Testis (tissue), 3 donors: Measurements from ENCODE around the gene KCNV2. TPM values are rescaled to one million over a fixed set of nuclear protein-coding genes. Genes with fewer than 3 reads are reported as not detected.

ENCODE experiments used
- DNase-seq: peaks from one replicate; pipeline ENCODE4 v3.0.0-alpha.2; 2019
- H3K27ac ChIP-seq, 2 donors: fragments of 200-600 bp; sonication (generic); one replicate each; pipeline ENCODE4 v1.5.1; 2019
- H3K27me3 ChIP-seq: fragments of 200-600 bp; sonication (generic); one replicate; pipeline ENCODE4 v1.5.1; 2019
- H3K36me3 ChIP-seq: fragments of 200-600 bp; sonication (generic); one replicate; pipeline ENCODE4 v1.5.1; 2017; ENCODE audit warnings: low read depth; ENCODE audit errors: missing control alignments
- H3K4me1 ChIP-seq: fragments of 200-600 bp; sonication (generic); one replicate; pipeline ENCODE4 v1.5.1; 2019
- H3K4me3 ChIP-seq, 2 donors: fragments of 200-600 bp; sonication (generic); one replicate each; pipeline ENCODE4 v1.5.1; 2017 to 2019
- H3K9me3 ChIP-seq: fragments of 200-600 bp; sonication (generic); one replicate; pipeline ENCODE4 v1.5.1; 2017
- POLR2A ChIP-seq: fragments of 450-650 bp; IDR thresholded peaks from one replicate; pipeline ENCODE4 v1.6.1; 2017; ENCODE audit warnings: antibody characterized with exemption, mild to moderate bottlenecking, moderate library complexity
- WGBS, 2 donors: methylation state at CpG; one replicate each; pipeline ENCODE4 v1.1.5; 2018; 5-methylcytosine and 5-hydroxymethylcytosine counted together
- intact Hi-C: fragments of 100-400 bp; cut with DNase I; formaldehyde crosslinking; loops from one replicate; pipeline ENCODE4 v1.15.1; 2023; ENCODE audit warnings: low total_unique reads
- polyA plus RNA-seq: library from polyadenylated mRNA; stranded (reverse); fragments of 350-450 nt; fragmentation: Illumina TruSeq; extraction: RNeasy Lipid Tissue Mini Kit (QIAGEN cat#74804); gene quantifications from one replicate; pipeline ENCODE4 v1.2.3, GENCODE V29; 2014; ENCODE audit warnings: low read depth, low replicate concordance; ENCODE audit not compliant: insufficient read depth
- total RNA-seq, 2 donors: library from RNA; depleted of rRNA; stranded (reverse); fragments of >200 nt; gene quantifications; one replicate each; pipeline ENCODE4 v1.2.3, GENCODE V29; 2016
- TF ChIP-seq, protein P1 (sequence below), 3 experiments: fragments of 450-650 bp in 2 of 3; fragments of 200-600 bp in 1 of 3; sonication (generic) in 1 of 3; IDR thresholded peaks; one replicate each; pipeline ENCODE4 v1.5.1; 2016 to 2019; ENCODE audit warnings: antibody characterized with exemption in 3 of 3, mild to moderate bottlenecking in 2 of 3, moderate library complexity in 1 of 3

The KCNV2 gene
- total and polyA plus RNA-seq, 3 donors from 2014 or later: 4.3 to 8.4 (median 4.7) TPM

DNA sequence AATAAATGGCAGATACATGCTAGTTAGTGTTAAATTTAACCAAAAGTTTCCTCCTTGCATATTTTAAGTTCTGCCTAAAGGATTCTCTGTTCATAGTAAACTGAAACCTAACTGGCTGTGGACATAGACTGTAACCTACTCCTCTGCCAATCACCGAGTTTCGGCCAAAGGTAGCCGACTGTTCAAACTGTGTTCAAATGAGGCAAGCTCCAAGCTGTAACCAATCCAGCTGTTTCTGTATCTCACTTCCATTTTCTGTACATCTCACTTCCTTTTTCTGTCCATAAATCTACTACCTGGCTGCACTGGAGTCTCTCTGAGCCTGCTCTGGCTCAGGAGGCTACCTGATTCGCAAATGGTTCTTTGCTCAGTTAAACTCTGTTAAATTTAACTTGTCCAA lies 44.1 kb downstream of the KCNV2 start:
- Histone ChIP-seq H3K9me3 (no peaks in the 10 kb centered on the region), H3K4me1 (peaks cover 20% of the 10 kb centered on the region), H3K27ac (no peak overlapping the region), H3K27me3 (no peaks in the 10 kb centered on the region), H3K4me3 (no peak overlapping the region), H3K36me3 (no peaks in the 10 kb centered on the region)
- TF ChIP-seq, protein P1, sequence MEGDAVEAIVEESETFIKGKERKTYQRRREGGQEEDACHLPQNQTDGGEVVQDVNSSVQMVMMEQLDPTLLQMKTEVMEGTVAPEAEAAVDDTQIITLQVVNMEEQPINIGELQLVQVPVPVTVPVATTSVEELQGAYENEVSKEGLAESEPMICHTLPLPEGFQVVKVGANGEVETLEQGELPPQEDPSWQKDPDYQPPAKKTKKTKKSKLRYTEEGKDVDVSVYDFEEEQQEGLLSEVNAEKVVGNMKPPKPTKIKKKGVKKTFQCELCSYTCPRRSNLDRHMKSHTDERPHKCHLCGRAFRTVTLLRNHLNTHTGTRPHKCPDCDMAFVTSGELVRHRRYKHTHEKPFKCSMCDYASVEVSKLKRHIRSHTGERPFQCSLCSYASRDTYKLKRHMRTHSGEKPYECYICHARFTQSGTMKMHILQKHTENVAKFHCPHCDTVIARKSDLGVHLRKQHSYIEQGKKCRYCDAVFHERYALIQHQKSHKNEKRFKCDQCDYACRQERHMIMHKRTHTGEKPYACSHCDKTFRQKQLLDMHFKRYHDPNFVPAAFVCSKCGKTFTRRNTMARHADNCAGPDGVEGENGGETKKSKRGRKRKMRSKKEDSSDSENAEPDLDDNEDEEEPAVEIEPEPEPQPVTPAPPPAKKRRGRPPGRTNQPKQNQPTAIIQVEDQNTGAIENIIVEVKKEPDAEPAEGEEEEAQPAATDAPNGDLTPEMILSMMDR (IDR thresholded peaks at IDR 0.05): no peak
- TF ChIP-seq POLR2A: no peak
- intact Hi-C loops: no loop called here
- DNase-seq: no peak
- 53 to 83% methylated on average over 4 of the region's 4 CpGs for WGBS, 2 donors

DNA sequence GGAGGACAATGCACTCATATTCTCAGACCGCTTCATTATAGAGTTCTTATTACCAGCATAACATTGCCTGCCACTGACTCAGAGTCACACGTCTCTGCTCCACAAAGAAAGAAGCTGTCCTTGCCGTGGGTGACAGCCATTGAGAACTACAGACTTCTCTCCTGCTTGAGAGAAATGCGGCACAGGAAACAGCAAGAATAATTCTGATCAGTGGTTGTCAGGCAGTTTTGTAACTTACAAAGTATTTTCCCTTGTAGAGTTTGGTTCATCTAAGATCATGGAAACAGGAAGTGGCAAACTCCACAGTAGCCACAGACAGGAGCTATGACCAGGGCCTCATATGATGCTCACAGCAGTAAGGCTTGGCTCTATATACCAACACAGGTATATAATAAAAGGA lies 47.0 kb downstream of the KCNV2 start:
- no peaks in the 10 kb centered on the region for H3K36me3 ChIP-seq
- TF ChIP-seq, protein P1 (IDR thresholded peaks at IDR 0.05): no peak
- TF ChIP-seq POLR2A: no peak

DNA sequence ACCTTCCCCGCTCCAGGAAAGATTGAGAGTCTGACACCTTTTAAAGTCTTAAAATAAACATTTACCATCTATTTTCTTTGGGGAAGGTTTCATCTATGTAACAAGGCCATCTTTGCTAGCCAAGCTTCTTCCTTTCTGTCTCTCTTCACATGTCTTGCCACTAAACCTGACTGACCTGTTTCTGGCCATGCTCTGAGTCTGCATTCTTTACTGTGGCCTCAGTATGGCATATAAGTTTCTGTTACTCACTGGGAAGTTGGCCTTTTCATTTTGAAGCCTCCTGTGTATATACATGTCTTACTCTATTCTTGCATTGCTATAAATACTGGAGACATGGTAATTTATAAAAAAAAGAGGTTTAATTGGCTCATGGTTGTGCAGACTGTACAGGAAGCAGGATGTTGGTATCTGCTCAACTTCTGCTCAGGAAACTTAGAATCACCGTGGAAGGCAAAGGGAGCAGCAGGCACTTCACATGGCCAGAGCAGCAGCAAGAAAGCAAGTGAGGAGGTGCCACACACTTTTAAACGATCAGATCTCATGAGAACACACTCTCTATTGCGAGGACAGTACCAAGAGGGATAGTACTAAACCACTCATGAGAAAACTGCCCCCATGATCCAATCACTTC lies 48.1 kb downstream of the KCNV2 start:
- Histone ChIP-seq H3K9me3 (no peaks in the 10 kb centered on the region), H3K4me1 (peaks cover 7% of the 10 kb centered on the region), H3K36me3 (no peaks in the 10 kb centered on the region), H3K27me3 (no peaks in the 10 kb centered on the region), H3K4me3 (no peak overlapping the region), H3K27ac (no peak overlapping the region)
- TF ChIP-seq POLR2A: no peak
- TF ChIP-seq, protein P1 (IDR thresholded peaks at IDR 0.05): no peak
- WGBS, 2 donors: 74 to 75% methylated on average over 4 of the region's 4 CpGs
- no peak for DNase-seq
- intact Hi-C loops: no loop called here

More for the DNA sequence above, 47.0 kb downstream of the KCNV2 start:
- peaks cover 15% of the 10 kb centered on the region for H3K4me1 ChIP-seq
- intact Hi-C loops: no loop called here
- H3K27ac ChIP-seq: no peak overlapping the region
- DNase-seq: no peak
- H3K27me3 ChIP-seq: no peaks in the 10 kb centered on the region
- H3K4me3 ChIP-seq: no peak overlapping the region
- no peaks in the 10 kb centered on the region for H3K9me3 ChIP-seq
- WGBS, 2 donors: 86 to 93% methylated on average over 4 of the region's 4 CpGs

DNA sequence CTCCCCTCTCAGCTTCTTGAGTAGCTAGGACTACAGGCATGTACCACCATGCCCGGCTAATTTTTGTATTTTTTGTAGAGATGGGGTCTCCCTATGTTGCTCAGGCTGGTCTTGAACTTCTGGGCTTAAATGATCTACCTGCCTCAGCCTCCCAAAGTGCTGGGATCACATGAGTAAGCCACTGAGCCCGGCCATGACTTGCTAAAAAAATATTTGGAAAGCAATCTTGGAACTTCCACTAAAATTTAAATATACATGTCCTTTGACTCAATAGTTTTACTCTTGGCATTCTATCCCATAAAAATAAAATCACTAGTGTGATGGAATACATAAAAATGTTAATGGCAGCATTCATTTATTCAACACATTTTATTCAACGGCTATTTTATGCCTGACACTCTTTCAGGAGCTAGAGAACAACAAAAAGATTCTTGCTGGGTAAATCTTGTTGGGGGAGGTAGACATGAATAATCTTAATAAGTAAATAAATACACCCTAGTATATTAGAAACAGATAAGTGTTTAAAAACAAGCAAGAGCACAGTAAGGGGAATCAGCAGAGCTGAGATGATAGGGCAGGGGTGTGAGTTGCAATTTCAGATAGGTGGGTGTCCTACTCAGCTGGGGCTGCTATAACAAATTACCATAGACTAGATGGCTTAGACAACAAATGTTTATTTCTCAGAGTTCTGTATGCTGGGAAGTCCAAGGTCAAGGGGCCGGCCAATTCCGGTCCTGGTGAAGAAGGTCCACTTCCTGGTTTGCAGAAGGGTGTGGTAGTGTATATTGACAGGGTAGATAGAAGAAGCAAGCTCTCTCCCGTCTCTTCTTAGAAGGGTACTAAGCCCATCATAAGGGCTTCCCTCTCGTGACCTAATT lies 50.7 kb downstream of the KCNV2 start:
- WGBS, 2 donors: 69 to 76% methylated on average over 7 of the region's 7 CpGs
- Histone ChIP-seq H3K9me3 (no peaks in the 10 kb centered on the region), H3K4me1 (peaks cover 10% of the 10 kb centered on the region), H3K27ac (no peak overlapping the region), H3K4me3 (no peak overlapping the region), H3K27me3 (no peaks in the 10 kb centered on the region), H3K36me3 (no peaks in the 10 kb centered on the region)
- intact Hi-C loops: no loop called here
- TF ChIP-seq, protein P1 (IDR thresholded peaks at IDR 0.05): no peak
- TF ChIP-seq POLR2A: no peak
- no peak for DNase-seq
